Esophagus squamous epithelium (tissue), 5 donors: ENCODE data around the gene KRTAP24-1. TPM values are rescaled to one million over a fixed set of nuclear protein-coding genes. Genes with fewer than 3 reads are reported as not detected.

Source experiments
- DNase-seq: peaks from one replicate; lab custom pipeline; 2025; lab: John Stamatoyannopoulos, UW
- H3K27ac ChIP-seq, 4 donors: fragments of 200-600 bp; sonication (generic); one replicate each; pipeline ENCODE4 v1.5.1; 2016 to 2019; ENCODE audit warnings: mild to moderate bottlenecking in 1 of 4
- H3K27me3 ChIP-seq, 4 donors: fragments of 200-600 bp; sonication (generic); 1 replicate in 3 of 4; 2 replicates in 1 of 4; pipeline versions ENCODE4 v1.5.1 to v1.6.0; 2017 to 2021; ENCODE audit warnings: antibody characterized with exemption in 1 of 4
- H3K36me3 ChIP-seq, 3 donors: fragments of 200-600 bp; sonication (generic); one replicate each; pipeline ENCODE4 v1.5.1; 2016 to 2019
- H3K4me1 ChIP-seq, 3 donors: fragments of 200-600 bp; sonication (generic); one replicate each; pipeline ENCODE4 v1.5.1; 2017 to 2019
- H3K4me3 ChIP-seq, 4 donors: fragments of 200-600 bp; sonication (generic); 1 replicate in 3 of 4; 2 replicates in 1 of 4; pipeline ENCODE4 v1.5.1; 2016 to 2019; ENCODE audit warnings: mild to moderate bottlenecking in 2 of 4, moderate library complexity in 1 of 4
- H3K9me3 ChIP-seq, 3 donors: fragments of 200-600 bp; sonication (generic); one replicate each; pipeline ENCODE4 v1.5.1; 2016 to 2019
- CTCF ChIP-seq, 6 experiments: fragments of 450-650 bp in 4 of 6; fragments of 200-600 bp in 2 of 6; sonication (generic) in 2 of 6; IDR thresholded peaks; one replicate each; pipeline ENCODE4 v1.5.1; 2016 to 2019; ENCODE audit warnings: antibody characterized with exemption in 6 of 6, mild to moderate bottlenecking in 4 of 6, moderate library complexity in 4 of 6
- POLR2A ChIP-seq, 4 donors: fragments of 450-650 bp; IDR thresholded peaks; one replicate each; pipeline ENCODE4 v1.6.1; 2017; ENCODE audit warnings: antibody characterized with exemption in 4 of 4, mild to moderate bottlenecking in 4 of 4, moderate library complexity in 3 of 4
- WGBS, 2 donors: methylation state at CpG; one replicate each; pipeline ENCODE4 v1.1.5; 2018; 5-methylcytosine and 5-hydroxymethylcytosine counted together
- intact Hi-C: fragments of 100-400 bp; cut with DNase I; formaldehyde crosslinking; loops from one replicate; pipeline ENCODE4 v1.15.0; 2022
- total RNA-seq, 4 donors: library from RNA; depleted of rRNA; stranded (reverse); fragments of >200 nt; gene quantifications; one replicate each; pipeline ENCODE4 v1.1.0, GENCODE V29; 2016
- donor health status: DM: yes; HTN: yes; CAD: no.

Gene KRTAP24-1
- total RNA-seq, 4 donors from 2014 or later, result not detected

GRCh38 chr21:30256100-30256499, 26.6 kb downstream of the KRTAP24-1 start:
- WGBS, 2 donors, result 33 to 70% methylated on average over 4 of the region's 4 CpGs

GRCh38 chr21:30255679-30256078, 27.1 kb downstream of the KRTAP24-1 start:
- Histone ChIP-seq H3K36me3 (no peaks in the 10 kb centered on the region), H3K27me3 (no peaks in the 10 kb centered on the region), H3K27ac (no peak overlapping the region), H3K9me3 (no peaks in the 10 kb centered on the region), H3K4me3 (no peak overlapping the region), H3K4me1 (no peaks in the 10 kb centered on the region)
- no peak for TF ChIP-seq CTCF (IDR thresholded peaks at IDR 0.05)
- TF ChIP-seq POLR2A (IDR thresholded peaks at IDR 0.05), result no peak
- intact Hi-C loops, result no loop called here
- DNase-seq, result no peak
- 32 to 73% methylated on average over 1 of the region's 1 CpG for WGBS, 2 donors

More at GRCh38 chr21:30256100-30256499, 26.6 kb downstream of the KRTAP24-1 start:
- no peak overlapping the region for H3K27ac ChIP-seq
- intact Hi-C loops, result no loop called here
- no peaks in the 10 kb centered on the region for H3K27me3 ChIP-seq
- H3K4me1 ChIP-seq, result no peaks in the 10 kb centered on the region
- no peaks in the 10 kb centered on the region for H3K9me3 ChIP-seq
- H3K36me3 ChIP-seq, result no peaks in the 10 kb centered on the region
- no peak for DNase-seq
- H3K4me3 ChIP-seq, result no peak overlapping the region
- TF ChIP-seq CTCF (IDR thresholded peaks at IDR 0.05) (no peak), POLR2A (IDR thresholded peaks at IDR 0.05) (no peak)

- H3K4me3 ChIP-seq, result no peak overlapping the region
- no peak overlapping the region for H3K27ac ChIP-seq
- no peaks in the 10 kb centered on the region for H3K9me3 ChIP-seq
- TF ChIP-seq CTCF (IDR thresholded peaks at IDR 0.05) (no peak), POLR2A (IDR thresholded peaks at IDR 0.05) (no peak)
- H3K36me3 ChIP-seq, result no peaks in the 10 kb centered on the region
- intact Hi-C loops, result no loop called here
- no peaks in the 10 kb centered on the region for H3K4me1 ChIP-seq
- 75 to 82% methylated on average over 1 of the region's 1 CpG for WGBS, 2 donors
- no peak for DNase-seq
- no peaks in the 10 kb centered on the region for H3K27me3 ChIP-seq
These were observed 31.0 kb downstream of the KRTAP24-1 start for GRCh38 chr21:30251781-30252180.

GRCh38 chr21:30249936-30250335, 32.8 kb downstream of the KRTAP24-1 start:
- WGBS, 2 donors, result 47 to 89% methylated on average over 3 of the region's 3 CpGs
- no peaks in the 10 kb centered on the region for H3K36me3 ChIP-seq
- no peak for TF ChIP-seq CTCF (IDR thresholded peaks at IDR 0.05)
- no peak for TF ChIP-seq POLR2A (IDR thresholded peaks at IDR 0.05)
- intact Hi-C loops, result no loop called here
- no peak for DNase-seq
- H3K27ac ChIP-seq, result no peak overlapping the region
- H3K4me1 ChIP-seq, result no peaks in the 10 kb centered on the region
- no peaks in the 10 kb centered on the region for H3K27me3 ChIP-seq
- no peaks in the 10 kb centered on the region for H3K9me3 ChIP-seq
- no peak overlapping the region for H3K4me3 ChIP-seq

- no peak overlapping the region for H3K27ac ChIP-seq
- WGBS, 2 donors, result 84 to 89% methylated on average over 9 of the region's 9 CpGs
These were observed 33.9 kb downstream of the KRTAP24-1 start for GRCh38 chr21:30248844-30249243.

More at GRCh38 chr21:30248844-30249243, 33.9 kb downstream of the KRTAP24-1 start:
- TF ChIP-seq CTCF (IDR thresholded peaks at IDR 0.05) (no peak), POLR2A (IDR thresholded peaks at IDR 0.05) (no peak)
- intact Hi-C loops, result no loop called here
- Histone ChIP-seq H3K4me3 (no peak overlapping the region), H3K36me3 (no peaks in the 10 kb centered on the region), H3K4me1 (no peaks in the 10 kb centered on the region), H3K9me3 (no peaks in the 10 kb centered on the region), H3K27me3 (no peaks in the 10 kb centered on the region)
- no peak for DNase-seq
